Measurements from ENCODE around the gene DOCK4. TPM values are rescaled to one million over a fixed set of nuclear protein-coding genes. Genes with fewer than 3 reads are reported as not detected.
A peak's percentile ranks its signal among the peaks of the same experiment; 100 is the strongest.

DOCK4 gene
- total RNA-seq, 1 donor from 2014 or later: 32.2 TPM

DNA sequence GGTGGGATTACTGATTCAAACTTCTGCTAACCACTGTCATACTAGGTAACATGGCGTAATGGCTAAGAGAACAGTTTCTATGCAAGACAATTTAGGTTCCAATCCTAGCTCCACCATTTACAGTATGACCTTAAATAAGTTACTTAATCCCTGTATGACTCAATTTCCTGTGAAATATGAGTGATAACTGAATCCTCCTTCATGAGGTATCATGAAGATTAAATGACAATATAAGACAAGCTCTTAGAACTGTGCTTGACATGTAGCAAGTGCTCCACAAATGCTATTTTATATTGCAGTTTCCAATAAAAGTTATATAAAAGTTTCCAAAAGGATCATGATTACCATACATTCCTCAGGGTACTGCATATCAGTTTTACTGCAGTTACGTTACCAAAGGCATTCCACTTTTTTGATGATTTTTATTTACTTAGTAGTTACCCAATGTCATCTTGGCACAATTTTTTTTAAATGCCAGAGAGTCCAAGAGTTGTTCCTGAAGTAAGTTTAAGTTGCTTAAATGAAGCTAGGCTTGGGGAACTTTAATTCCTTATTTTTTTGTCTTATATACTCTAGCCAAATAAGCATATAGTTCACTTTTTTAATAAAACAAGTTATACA lies 7.1 kb downstream of the DOCK4 start:
- H3K27ac ChIP-seq (ENCODE audit: low read depth, low read length): no peak overlapping the region
- H3K27me3 ChIP-seq (ENCODE audit: insufficient read depth, low read length): no peaks in the 10 kb centered on the region
- H3K4me1 ChIP-seq (ENCODE audit: insufficient read depth, low read length): peaks cover 7% of the 10 kb centered on the region
- H3K9me3 Mint-ChIP-seq (ENCODE audit: unreplicated experiment): no peaks in the 10 kb centered on the region
- H4K20me1 ChIP-seq (ENCODE audit: insufficient read depth, low read length): no peaks in the 10 kb centered on the region
- H3K79me2 ChIP-seq (ENCODE audit: insufficient read depth, low read length): peaks cover 65% of the 10 kb centered on the region
- H2AFZ ChIP-seq (ENCODE audit: low read depth, low read length): no peak overlapping the region
- H3K4me1 Mint-ChIP-seq (ENCODE audit: low read depth, unreplicated experiment): peaks cover 25% of the 10 kb centered on the region
- no peaks in the 10 kb centered on the region for H3K27me3 Mint-ChIP-seq (ENCODE audit: low read depth, unreplicated experiment)
- H3K36me3 Mint-ChIP-seq (ENCODE audit: low read depth, unreplicated experiment): no peaks in the 10 kb centered on the region
- TF ChIP-seq, protein P1, sequence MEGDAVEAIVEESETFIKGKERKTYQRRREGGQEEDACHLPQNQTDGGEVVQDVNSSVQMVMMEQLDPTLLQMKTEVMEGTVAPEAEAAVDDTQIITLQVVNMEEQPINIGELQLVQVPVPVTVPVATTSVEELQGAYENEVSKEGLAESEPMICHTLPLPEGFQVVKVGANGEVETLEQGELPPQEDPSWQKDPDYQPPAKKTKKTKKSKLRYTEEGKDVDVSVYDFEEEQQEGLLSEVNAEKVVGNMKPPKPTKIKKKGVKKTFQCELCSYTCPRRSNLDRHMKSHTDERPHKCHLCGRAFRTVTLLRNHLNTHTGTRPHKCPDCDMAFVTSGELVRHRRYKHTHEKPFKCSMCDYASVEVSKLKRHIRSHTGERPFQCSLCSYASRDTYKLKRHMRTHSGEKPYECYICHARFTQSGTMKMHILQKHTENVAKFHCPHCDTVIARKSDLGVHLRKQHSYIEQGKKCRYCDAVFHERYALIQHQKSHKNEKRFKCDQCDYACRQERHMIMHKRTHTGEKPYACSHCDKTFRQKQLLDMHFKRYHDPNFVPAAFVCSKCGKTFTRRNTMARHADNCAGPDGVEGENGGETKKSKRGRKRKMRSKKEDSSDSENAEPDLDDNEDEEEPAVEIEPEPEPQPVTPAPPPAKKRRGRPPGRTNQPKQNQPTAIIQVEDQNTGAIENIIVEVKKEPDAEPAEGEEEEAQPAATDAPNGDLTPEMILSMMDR (IDR thresholded peaks at IDR 0.05; ENCODE audit: insufficient read depth, low read depth, low read length): no peak
- no peak for TF ChIP-seq EZH2 (IDR thresholded peaks at IDR 0.05; ENCODE audit: insufficient read depth, low read length)
- FAIRE-seq (no peak), DNase-seq (ENCODE audit: low read depth) (no peak)
- H3K27ac Mint-ChIP-seq (ENCODE audit: unreplicated experiment): no peak overlapping the region
- no peak overlapping the region for H3K4me3 Mint-ChIP-seq (ENCODE audit: unreplicated experiment)
- H3K9me3 ChIP-seq (ENCODE audit: insufficient read depth, low read depth, low read length): no peaks in the 10 kb centered on the region
- no peaks in the 10 kb centered on the region for H3K36me3 ChIP-seq (ENCODE audit: insufficient read depth, low read length)
- H3K4me2 ChIP-seq (ENCODE audit: low read length): peak overlapping the region; percentile 13
- H3K9ac ChIP-seq (ENCODE audit: low read length): no peak overlapping the region
- H3K4me3 ChIP-seq (ENCODE audit: insufficient read depth, low read depth, low read length): no peak overlapping the region

DNA sequence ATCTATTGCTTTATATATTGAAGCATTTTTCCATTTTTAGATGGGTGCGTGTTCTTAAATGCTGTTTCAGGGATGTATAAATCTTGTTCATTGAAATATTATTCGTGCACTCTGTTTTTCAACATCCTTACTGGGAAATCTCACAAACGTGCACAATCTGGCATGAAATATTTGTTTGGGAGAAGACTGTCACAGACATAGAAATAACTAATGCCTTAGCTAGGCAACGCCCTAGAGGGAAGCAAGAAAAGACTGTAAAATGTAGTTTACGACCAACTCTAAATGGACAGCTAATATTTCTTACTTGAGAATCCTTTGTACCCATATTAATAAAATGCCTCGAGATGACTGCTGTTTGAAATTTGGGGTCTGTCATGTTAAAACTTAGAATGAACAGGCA lies 8.9 kb downstream of the DOCK4 start:
- Histone ChIP-seq H4K20me1 (ENCODE audit: insufficient read depth, low read length) (no peaks in the 10 kb centered on the region), H3K4me1 (ENCODE audit: insufficient read depth, low read length) (peaks cover 3% of the 10 kb centered on the region), H3K9me3 (ENCODE audit: insufficient read depth, low read depth, low read length) (no peaks in the 10 kb centered on the region), H3K36me3 (ENCODE audit: insufficient read depth, low read length) (no peaks in the 10 kb centered on the region), H3K27ac (ENCODE audit: low read depth, low read length) (no peak overlapping the region), H3K9ac (ENCODE audit: low read length) (no peak overlapping the region), H3K27me3 (ENCODE audit: insufficient read depth, low read length) (no peaks in the 10 kb centered on the region), H3K79me2 (ENCODE audit: insufficient read depth, low read length) (peaks cover 54% of the 10 kb centered on the region), H3K4me3 (ENCODE audit: insufficient read depth, low read depth, low read length) (no peak overlapping the region), H3K4me2 (ENCODE audit: low read length) (no peak overlapping the region), H2AFZ (ENCODE audit: low read depth, low read length) (no peak overlapping the region)
- Mint-ChIP-seq H3K36me3 (ENCODE audit: low read depth, unreplicated experiment) (no peaks in the 10 kb centered on the region), H3K4me1 (ENCODE audit: low read depth, unreplicated experiment) (peaks cover 23% of the 10 kb centered on the region), H3K4me3 (ENCODE audit: unreplicated experiment) (no peak overlapping the region), H3K27me3 (ENCODE audit: low read depth, unreplicated experiment) (no peaks in the 10 kb centered on the region), H3K27ac (ENCODE audit: unreplicated experiment) (no peak overlapping the region), H3K9me3 (ENCODE audit: unreplicated experiment) (no peaks in the 10 kb centered on the region)
- FAIRE-seq: no peak
- DNase-seq (ENCODE audit: low read depth): no peak
- TF ChIP-seq, protein P1 (IDR thresholded peaks at IDR 0.05; ENCODE audit: insufficient read depth, low read depth, low read length): no peak
- no peak for TF ChIP-seq EZH2 (IDR thresholded peaks at IDR 0.05; ENCODE audit: insufficient read depth, low read length)

DNA sequence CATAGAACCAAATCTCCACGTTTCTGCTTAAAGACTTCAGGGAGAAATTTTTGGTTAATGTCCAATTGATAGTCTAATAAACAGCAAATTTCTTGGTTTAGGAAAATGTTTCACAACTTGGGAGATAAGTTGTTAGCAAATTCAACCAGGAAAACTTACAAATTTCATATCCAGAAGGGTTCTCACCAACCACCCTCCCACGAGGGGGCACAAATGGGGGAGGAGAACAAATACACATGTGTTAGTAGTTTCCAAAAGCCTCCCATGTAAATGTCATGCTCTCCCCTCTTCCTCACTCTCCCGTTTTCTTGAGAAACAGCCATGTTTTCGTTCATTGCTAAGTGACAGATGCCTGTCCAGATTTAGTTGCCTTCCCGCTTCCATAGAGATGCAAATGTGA lies 10.5 kb downstream of the DOCK4 start:
- no peak overlapping the region for H3K4me3 Mint-ChIP-seq (ENCODE audit: unreplicated experiment)
- peaks cover 53% of the 10 kb centered on the region for H3K79me2 ChIP-seq (ENCODE audit: insufficient read depth, low read length)

More for the DNA sequence above, 10.5 kb downstream of the DOCK4 start:
- H3K36me3 Mint-ChIP-seq (ENCODE audit: low read depth, unreplicated experiment): no peaks in the 10 kb centered on the region
- no peaks in the 10 kb centered on the region for H3K9me3 ChIP-seq (ENCODE audit: insufficient read depth, low read depth, low read length)
- DNase-seq (ENCODE audit: low read depth) (no peak), FAIRE-seq (no peak)
- H3K4me3 ChIP-seq (ENCODE audit: insufficient read depth, low read depth, low read length): no peak overlapping the region
- no peak overlapping the region for H3K9ac ChIP-seq (ENCODE audit: low read length)
- H3K36me3 ChIP-seq (ENCODE audit: insufficient read depth, low read length): no peaks in the 10 kb centered on the region
- no peak overlapping the region for H3K4me2 ChIP-seq (ENCODE audit: low read length)
- H3K27ac Mint-ChIP-seq (ENCODE audit: unreplicated experiment): no peak overlapping the region
- no peaks in the 10 kb centered on the region for H3K27me3 ChIP-seq (ENCODE audit: insufficient read depth, low read length)
- H3K9me3 Mint-ChIP-seq (ENCODE audit: unreplicated experiment): no peaks in the 10 kb centered on the region
- TF ChIP-seq EZH2 (IDR thresholded peaks at IDR 0.05; ENCODE audit: insufficient read depth, low read length): no peak
- TF ChIP-seq, protein P1 (IDR thresholded peaks at IDR 0.05; ENCODE audit: insufficient read depth, low read depth, low read length): no peak
- no peaks in the 10 kb centered on the region for H4K20me1 ChIP-seq (ENCODE audit: insufficient read depth, low read length)
- no peak overlapping the region for H2AFZ ChIP-seq (ENCODE audit: low read depth, low read length)
- no peak overlapping the region for H3K27ac ChIP-seq (ENCODE audit: low read depth, low read length)
- no peaks in the 10 kb centered on the region for H3K27me3 Mint-ChIP-seq (ENCODE audit: low read depth, unreplicated experiment)
- H3K4me1 ChIP-seq (ENCODE audit: insufficient read depth, low read length): peaks cover 3% of the 10 kb centered on the region
- peaks cover 14% of the 10 kb centered on the region for H3K4me1 Mint-ChIP-seq (ENCODE audit: low read depth, unreplicated experiment)
